ENCODE measurements around the gene C1QTNF2.

The C1QTNF2 gene

DNA sequence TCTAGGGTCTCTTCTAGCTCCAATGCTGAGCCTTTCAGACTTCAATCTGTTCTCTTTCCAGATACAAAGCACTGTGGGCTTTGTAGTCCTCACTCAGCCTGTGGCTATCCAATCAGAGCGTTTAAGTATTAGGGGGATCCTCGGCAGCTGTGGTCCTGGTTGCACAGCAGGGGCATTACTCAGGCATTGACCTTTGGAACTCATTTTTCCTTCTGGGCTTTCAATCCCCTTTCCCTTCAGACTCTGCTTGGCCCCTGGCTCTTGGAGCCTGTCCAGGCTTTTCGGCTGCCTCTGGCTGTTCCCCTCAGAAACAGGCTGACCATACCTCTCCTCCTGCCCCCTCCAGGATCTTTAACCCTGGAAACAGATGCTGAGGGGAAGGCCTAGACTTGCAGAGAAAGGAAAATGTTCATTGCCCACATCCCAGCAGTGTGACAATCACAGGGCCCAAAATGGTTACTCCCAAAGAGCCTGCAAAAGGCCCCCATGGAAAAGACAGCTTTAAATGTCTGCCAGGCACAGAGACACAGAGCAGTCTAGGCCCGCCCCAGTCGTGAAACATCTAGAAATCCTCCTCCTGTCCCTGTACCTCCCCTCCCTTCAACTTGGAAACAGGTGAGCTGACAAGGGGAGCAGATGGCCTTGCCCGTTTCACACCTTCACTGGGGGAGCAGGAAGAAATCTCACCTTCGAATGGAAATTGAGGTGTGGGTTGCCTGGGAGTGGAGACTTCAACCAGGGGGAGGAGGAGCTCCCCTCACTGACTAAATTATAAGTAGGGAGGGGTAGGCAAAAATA lies 13.7 kb downstream of the C1QTNF2 start:
- TF ChIP-seq, protein P1, sequence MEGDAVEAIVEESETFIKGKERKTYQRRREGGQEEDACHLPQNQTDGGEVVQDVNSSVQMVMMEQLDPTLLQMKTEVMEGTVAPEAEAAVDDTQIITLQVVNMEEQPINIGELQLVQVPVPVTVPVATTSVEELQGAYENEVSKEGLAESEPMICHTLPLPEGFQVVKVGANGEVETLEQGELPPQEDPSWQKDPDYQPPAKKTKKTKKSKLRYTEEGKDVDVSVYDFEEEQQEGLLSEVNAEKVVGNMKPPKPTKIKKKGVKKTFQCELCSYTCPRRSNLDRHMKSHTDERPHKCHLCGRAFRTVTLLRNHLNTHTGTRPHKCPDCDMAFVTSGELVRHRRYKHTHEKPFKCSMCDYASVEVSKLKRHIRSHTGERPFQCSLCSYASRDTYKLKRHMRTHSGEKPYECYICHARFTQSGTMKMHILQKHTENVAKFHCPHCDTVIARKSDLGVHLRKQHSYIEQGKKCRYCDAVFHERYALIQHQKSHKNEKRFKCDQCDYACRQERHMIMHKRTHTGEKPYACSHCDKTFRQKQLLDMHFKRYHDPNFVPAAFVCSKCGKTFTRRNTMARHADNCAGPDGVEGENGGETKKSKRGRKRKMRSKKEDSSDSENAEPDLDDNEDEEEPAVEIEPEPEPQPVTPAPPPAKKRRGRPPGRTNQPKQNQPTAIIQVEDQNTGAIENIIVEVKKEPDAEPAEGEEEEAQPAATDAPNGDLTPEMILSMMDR (IDR thresholded peaks at IDR 0.05; ENCODE audit: insufficient read depth, low read depth, low read length, missing control alignments) = no peak
- DNase-seq (ENCODE audit: low read depth) = no peak
- H3K4me3 ChIP-seq (ENCODE audit: low read length) = no peak overlapping the region

DNA sequence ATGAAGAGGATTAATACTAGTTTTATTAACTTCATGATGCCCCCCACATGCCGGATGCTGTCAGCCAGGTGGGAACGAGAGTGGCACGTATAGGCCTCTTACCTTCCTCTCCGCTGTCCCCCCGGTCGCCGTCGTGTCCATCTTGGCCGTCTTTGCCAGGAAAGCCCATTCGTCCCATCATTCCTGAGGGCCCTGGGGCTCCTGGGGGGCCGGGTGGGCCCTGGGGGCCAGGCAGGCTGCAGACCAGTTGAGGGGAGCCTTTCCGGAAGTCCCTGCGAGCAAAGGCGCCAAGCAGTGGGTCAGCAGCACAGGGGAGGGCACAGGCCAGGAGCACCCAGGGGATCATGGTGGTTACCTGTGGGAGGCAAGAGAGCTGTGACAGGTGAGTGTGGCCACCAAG lies 15.8 kb downstream of the C1QTNF2 start:
- TF ChIP-seq, protein P1 (IDR thresholded peaks at IDR 0.05; ENCODE audit: insufficient read depth, low read depth, low read length, missing control alignments) = no peak
- no peak for DNase-seq (ENCODE audit: low read depth)
- H3K4me3 ChIP-seq (ENCODE audit: low read length) = no peak overlapping the region

DNA sequence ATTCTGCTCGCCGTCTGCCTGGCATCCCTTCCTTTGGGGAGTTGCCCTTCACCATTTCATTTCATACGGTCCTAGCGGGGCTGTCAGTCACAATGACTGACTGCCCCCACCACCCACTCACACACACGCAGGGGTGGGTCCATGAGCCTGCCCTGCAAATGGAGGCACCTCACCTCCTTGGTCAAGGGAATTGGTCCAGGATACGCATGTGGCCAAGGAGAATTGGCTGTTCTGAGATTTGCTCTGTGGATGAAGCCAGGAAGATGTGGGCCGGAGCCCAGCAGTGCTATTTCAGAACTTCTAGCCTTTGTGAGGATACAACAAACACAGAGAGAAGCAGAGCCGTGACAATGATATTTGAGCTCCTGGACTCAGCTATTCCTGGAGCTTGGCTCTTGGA lies 17.0 kb downstream of the C1QTNF2 start:
- H3K4me3 ChIP-seq (ENCODE audit: low read length) = no peak overlapping the region
- no peak for DNase-seq (ENCODE audit: low read depth)
- TF ChIP-seq, protein P1 (IDR thresholded peaks at IDR 0.05; ENCODE audit: insufficient read depth, low read depth, low read length, missing control alignments) = no peak

DNA sequence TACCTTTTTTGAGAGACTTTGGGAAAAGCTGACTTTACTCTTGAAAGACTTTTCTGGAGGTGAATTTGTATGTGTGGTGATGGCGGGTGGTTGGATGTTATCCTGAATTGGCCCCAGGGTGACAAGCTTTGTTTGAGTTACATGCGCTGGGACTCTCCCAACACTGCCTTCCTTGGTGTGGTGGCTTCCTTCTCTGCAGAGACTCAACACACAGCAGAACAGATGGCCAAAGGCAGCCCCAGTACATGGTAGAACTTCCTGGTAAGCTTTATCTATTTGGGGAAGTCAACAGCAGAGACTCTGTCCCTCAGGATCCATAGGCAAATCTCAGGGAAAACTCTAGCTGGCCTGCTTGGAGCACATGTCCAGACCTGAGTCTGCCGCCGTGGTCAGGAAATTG lies 18.1 kb downstream of the C1QTNF2 start:
- TF ChIP-seq, protein P1 (IDR thresholded peaks at IDR 0.05; ENCODE audit: insufficient read depth, low read depth, low read length, missing control alignments) = no peak
- DNase-seq (ENCODE audit: low read depth) = peak; percentile 16
- no peak overlapping the region for H3K4me3 ChIP-seq (ENCODE audit: low read length)

DNA sequence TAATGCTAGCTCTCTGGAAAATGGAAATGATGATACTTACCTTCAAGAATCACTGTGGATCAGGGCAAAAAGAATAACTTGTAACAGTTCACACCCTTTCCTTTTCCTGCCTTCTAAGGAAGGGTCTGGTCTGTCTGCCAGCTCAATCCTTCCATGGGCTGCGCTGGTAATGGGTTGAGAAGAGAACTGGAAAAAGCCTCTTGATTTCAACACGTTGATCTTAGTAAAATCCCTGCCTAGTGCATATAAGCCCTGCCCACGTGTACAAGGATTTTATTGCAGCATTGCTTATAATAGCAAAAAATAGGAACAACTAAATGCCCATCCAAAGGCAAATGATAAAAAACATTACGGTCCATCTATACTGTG lies 20.5 kb downstream of the C1QTNF2 start:
- no peak for DNase-seq (ENCODE audit: low read depth)
- no peak overlapping the region for H3K4me3 ChIP-seq (ENCODE audit: low read length)
- TF ChIP-seq, protein P1 (IDR thresholded peaks at IDR 0.05; ENCODE audit: insufficient read depth, low read depth, low read length, missing control alignments) = no peak

DNA sequence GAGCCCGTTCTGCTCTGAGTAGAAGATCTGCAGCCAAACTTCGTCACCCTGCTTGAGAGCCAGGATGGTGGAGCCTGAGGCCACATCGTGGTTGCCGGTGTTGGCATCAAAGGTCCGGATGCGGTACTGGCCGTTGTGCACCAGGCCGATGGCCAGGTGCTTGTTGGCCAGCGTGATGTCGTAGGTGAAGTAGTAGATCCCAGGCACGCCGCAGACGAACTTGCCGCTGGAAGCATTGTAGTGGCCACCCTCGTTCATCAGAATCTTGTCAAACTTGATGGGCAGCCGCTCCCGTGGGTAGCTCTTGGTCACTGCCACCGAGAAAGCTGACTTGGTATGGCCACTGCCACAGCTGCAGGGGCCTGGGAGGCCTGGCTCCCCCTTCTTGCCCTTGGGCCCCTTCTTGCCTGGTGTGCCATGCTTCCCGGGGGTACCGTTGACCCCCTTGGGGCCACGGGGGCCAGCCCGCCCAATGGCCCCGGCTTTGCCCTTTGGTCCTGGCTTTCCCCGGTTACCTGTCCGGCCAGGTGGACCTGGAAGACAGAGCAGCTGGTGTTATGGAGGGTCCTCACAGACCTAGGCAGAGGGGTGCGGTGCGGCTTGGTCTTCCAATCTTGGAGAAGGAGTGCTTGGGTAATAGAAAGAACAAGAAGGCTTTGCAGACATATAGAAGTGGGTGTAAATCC lies 21.0 kb downstream of the C1QTNF2 start:
- no peak for DNase-seq (ENCODE audit: low read depth)
- no peak overlapping the region for H3K4me3 ChIP-seq (ENCODE audit: low read length)
- TF ChIP-seq, protein P1 (IDR thresholded peaks at IDR 0.05; ENCODE audit: insufficient read depth, low read depth, low read length, missing control alignments) = no peak
